PC-3 (cell line): ENCODE data around the gene FGFRL1.

Source experiments
- CTCF ChIP-seq: fragments of 300-600 bp; sonication (generic); conservative IDR thresholded peaks from 2 replicates; pipeline ENCODE4 v1.5.1; 2017; ENCODE audit warnings: antibody characterized with exemption, low read depth, mild to moderate bottlenecking, low read length
- EZH2 ChIP-seq: fragments of 300-600 bp; sonication (generic); IDR thresholded peaks from one replicate; pipeline ENCODE4 v1.6.1; 2017; ENCODE audit warnings: antibody characterized with exemption, mild to moderate bottlenecking, low read length; ENCODE audit not compliant: unreplicated experiment

GRCh38 chr4:1014291-1015167 is 3.1 kb downstream of the FGFRL1 start:
- no peak for TF ChIP-seq CTCF
- no peak for TF ChIP-seq EZH2
